GM19452 (cell line): Measurements from ENCODE around the gene RWDD3.

Source experiments
- ATAC-seq: cut with Tn5 transposase; IDR thresholded peaks from one replicate; pipeline ENCODE4 v1.9.1; 2021; ENCODE audit not compliant: unreplicated experiment

The RWDD3 gene

GRCh38 chr1:95281781-95282517 is 47.9 kb downstream of the RWDD3 start:
- ATAC-seq, result no peak

- no peak for ATAC-seq
Observed at GRCh38 chr1:95282518-95282895, 48.5 kb downstream of the RWDD3 start.

- no peak for ATAC-seq
Observed at GRCh38 chr1:95284420-95284819, 50.4 kb downstream of the RWDD3 start.

- ATAC-seq, result no peak
Observed at GRCh38 chr1:95286479-95286878, 52.5 kb downstream of the RWDD3 start.

- no peak for ATAC-seq
Observed at GRCh38 chr1:95287081-95287480, 53.1 kb downstream of the RWDD3 start.

GRCh38 chr1:95287825-95288224 is 53.8 kb downstream of the RWDD3 start:
- no peak for ATAC-seq
